ENCODE data around the gene PSMC1.

PSMC1 gene

DNA sequence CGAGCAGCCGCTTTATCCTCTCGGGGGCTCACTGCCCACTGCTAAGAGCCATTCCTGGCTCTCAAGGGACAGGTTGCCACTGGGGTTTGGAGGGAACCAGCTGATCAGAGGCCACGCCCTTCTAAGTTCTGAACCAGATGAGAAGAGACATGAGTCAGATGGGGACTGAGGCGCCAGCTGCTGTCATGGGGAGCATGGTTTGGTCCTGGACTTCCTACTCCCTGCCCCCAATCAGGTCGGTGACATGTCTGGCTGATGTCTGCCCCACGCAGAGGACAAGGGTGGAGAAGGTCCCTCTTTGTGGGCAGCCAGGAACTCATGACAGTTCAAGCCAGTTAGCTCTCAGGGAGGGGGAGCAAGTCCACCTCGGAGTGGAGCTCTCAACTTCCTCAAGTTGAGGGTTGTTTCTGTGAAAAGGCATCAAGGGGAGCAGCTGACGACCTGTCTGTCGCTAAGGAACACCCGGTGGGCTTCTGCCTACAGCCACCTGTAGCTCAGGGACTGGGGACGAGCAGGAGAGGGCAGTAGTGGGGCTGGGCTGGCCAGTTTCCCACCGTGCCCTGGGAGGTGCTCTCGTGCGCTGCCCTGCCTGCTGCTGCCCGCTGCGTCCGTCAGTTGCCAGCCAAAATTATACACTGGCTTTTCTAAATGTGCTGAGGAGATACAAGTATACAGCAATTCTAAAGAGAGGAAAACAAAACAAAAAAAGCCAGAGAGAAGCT is 20.5 kb downstream of the PSMC1 start:
- no peak for DNase-seq (ENCODE audit: low read depth)
- TF ChIP-seq, protein P1, sequence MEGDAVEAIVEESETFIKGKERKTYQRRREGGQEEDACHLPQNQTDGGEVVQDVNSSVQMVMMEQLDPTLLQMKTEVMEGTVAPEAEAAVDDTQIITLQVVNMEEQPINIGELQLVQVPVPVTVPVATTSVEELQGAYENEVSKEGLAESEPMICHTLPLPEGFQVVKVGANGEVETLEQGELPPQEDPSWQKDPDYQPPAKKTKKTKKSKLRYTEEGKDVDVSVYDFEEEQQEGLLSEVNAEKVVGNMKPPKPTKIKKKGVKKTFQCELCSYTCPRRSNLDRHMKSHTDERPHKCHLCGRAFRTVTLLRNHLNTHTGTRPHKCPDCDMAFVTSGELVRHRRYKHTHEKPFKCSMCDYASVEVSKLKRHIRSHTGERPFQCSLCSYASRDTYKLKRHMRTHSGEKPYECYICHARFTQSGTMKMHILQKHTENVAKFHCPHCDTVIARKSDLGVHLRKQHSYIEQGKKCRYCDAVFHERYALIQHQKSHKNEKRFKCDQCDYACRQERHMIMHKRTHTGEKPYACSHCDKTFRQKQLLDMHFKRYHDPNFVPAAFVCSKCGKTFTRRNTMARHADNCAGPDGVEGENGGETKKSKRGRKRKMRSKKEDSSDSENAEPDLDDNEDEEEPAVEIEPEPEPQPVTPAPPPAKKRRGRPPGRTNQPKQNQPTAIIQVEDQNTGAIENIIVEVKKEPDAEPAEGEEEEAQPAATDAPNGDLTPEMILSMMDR (IDR thresholded peaks at IDR 0.05; ENCODE audit: insufficient read depth, low read depth, low read length, missing control alignments): no peak

DNA sequence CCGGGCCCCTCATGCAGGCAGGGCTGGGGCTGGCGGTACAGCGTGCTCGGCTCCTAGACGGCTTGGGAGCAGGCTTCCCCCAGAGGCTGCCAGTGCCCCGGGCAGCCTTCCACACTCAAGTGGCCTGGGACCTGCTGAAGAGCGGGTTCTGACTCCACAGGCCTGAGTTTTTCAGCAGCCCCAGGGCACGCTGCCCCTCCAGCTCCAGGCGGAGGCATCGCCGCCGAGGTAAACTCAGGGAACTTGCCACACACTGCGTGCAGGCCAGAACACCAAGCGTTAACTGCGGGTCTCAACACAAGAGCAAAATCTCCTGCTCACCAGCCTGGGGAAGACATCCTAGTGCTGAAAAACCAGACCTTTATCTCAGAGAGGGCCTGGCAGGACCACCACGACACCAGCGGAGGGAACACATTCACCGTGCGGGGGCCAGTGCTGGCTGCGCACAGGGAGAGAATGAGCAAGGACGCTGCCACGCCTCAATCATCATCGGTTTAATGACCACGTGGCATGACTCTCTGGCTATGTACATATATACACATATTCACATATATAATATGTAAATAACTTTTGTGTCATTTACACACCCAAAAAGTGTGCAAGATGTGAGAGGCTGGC is 21.3 kb downstream of the PSMC1 start:
- H3K4me3 ChIP-seq (ENCODE audit: low read depth, low read length): no peak overlapping the region
- no peak for DNase-seq (ENCODE audit: low read depth)
- TF ChIP-seq, protein P1 (IDR thresholded peaks at IDR 0.05; ENCODE audit: insufficient read depth, low read depth, low read length, missing control alignments): no peak

More for the DNA sequence above, 20.5 kb downstream of the PSMC1 start:
- no peak overlapping the region for H3K4me3 ChIP-seq (ENCODE audit: low read depth, low read length)

DNA sequence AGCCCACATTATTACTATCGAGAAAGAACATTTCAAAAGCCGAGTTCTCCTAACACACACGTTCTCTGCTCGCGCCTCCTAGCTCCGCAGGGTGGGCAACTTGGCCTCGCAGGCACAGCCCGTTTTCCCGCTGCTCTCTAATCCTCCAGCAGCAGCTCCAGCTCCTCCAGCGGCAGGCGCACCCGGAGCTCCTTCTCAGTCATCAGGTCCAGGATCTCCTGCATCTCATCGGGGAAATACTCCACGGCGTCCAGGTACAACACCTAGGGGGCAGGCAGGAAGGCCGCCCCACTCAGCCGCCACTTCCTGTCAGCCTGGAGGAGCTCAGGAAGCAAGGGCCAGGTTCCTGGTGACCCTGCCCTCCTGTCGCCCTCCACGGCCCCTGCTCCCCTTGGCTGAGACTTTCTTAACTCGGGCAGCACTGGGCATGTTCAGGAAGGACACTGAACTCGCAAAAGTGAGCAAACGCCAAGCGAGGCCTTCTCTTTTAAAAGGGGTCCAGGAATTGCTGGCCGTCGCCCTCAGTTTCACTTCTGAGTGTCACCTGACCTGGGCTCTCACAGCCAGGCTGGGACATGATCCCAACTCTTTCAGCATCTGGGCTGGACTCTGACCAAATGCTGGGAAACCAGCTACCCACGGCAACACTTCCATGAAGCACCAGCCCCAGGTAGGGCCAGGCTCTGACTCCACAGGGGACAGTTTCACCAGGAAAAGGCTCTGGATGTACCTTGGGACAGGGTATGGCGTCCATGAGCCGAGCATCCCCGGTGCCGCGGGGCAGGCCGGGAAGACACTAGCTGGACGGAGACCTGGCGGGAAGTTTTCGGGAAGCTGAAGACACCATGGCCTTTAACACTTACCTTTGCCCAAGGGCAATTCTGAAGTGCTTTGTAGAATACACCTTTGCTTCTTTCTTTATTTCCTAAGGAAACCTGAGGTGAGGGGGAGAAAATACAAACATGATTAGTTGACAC is 22.1 kb downstream of the PSMC1 start:
- TF ChIP-seq, protein P1 (IDR thresholded peaks at IDR 0.05; ENCODE audit: insufficient read depth, low read depth, low read length, missing control alignments): no peak
- DNase-seq (ENCODE audit: low read depth): no peak
- no peak overlapping the region for H3K4me3 ChIP-seq (ENCODE audit: low read depth, low read length)

DNA sequence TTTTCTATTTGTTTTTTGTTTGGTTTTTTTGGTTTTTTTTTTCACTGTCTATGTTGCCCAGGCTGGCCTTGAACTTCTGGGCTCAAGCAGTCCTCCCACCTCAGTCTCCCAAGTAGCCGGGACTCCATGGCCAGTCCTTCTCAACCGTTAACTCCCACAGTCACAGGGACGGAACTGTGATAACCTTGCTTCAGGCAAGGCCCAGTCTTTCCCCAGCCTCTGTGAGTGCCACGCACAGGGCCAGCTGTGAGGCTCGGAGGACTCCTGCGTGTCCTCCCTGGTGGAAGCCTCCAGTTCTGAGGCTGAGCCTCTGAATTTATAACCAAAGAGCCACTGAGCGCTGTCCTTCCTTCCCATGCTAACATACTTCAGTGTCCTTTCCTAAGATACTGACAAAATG is 23.7 kb downstream of the PSMC1 start:
- TF ChIP-seq, protein P1 (IDR thresholded peaks at IDR 0.05; ENCODE audit: insufficient read depth, low read depth, low read length, missing control alignments): no peak
- DNase-seq (ENCODE audit: low read depth): no peak
- no peak overlapping the region for H3K4me3 ChIP-seq (ENCODE audit: low read depth, low read length)

DNA sequence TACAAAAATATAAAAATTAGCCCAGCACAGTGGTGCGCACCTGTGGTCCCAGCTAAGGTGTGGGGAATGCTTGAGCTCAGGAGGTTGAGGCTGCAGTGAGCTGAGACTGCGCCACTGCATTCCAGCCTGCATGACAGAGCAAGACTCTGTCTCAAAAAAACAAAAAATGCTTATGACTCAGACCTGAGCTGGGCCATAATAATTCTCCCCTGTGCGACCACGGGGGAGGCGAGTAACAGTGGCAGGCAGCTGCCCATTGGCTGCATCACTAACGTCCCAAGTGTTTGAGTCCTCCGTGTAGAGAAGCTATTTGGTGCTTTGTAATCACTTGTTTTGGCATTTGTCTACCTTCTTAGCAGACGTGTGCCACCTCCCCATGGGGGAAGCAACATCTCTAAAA is 24.9 kb downstream of the PSMC1 start:
- TF ChIP-seq, protein P1 (IDR thresholded peaks at IDR 0.05; ENCODE audit: insufficient read depth, low read depth, low read length, missing control alignments): no peak
- H3K4me3 ChIP-seq (ENCODE audit: low read depth, low read length): no peak overlapping the region
- DNase-seq (ENCODE audit: low read depth): no peak

DNA sequence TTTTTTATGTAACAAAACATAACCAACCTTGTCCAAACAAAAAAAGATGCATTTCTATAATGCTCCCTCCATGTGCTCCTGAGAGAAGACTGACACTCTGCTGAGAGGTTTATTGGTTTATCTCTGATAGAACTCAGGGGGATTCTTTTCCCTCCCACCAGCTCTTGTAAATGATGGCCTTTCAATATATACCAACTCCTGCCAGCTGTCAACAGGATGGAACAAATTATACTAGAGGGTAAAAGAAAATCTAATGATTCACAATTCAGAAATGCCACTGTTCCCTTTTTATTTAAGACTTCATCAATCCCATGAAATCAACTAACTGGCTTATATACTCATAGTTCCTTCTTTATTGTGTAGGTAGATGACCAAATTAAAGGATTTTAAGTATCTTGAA is 25.4 kb downstream of the PSMC1 start:
- DNase-seq (ENCODE audit: low read depth): no peak
- no peak overlapping the region for H3K4me3 ChIP-seq (ENCODE audit: low read depth, low read length)
- TF ChIP-seq, protein P1 (IDR thresholded peaks at IDR 0.05; ENCODE audit: insufficient read depth, low read depth, low read length, missing control alignments): no peak
